Caco-2 (cell line): ENCODE data around the gene RBM42. TPM values are rescaled to one million over a fixed set of nuclear protein-coding genes. Genes with fewer than 3 reads are reported as not detected.

Experiments used
- Bru-seq: library from RNA; stranded (reverse); fragments of 400-500 nt; gene quantifications from one replicate; lab custom pipeline; 2021; lab: Mats Ljungman, UMichigan
- BruChase-seq, 2 experiments: library from RNA; stranded (reverse); fragments of 400-500 nt; gene quantifications; one replicate each; lab custom pipeline; 2021; lab: Mats Ljungman, UMichigan
- BruUV-seq: library from RNA; stranded (reverse); fragments of 400-500 nt; replicated peaks from 2 replicates; lab custom pipeline; 2021; lab: Mats Ljungman, UMichigan
- CTCF ChIA-PET: fragments of 300-600 bp; sonication (Branson Sonifier 250); formaldehyde crosslinking; loops from one replicate; lab custom pipeline; 2022; ENCODE audit warnings: antibody characterized with exemption; lab: Charles Lee
- POLR2A ChIA-PET: fragments of 300-600 bp; sonication (Branson Sonifier 250); formaldehyde crosslinking; loops from one replicate; lab custom pipeline; 2022; ENCODE audit warnings: antibody characterized with exemption; lab: Charles Lee
- DNase-seq, 2 experiments: peaks; one replicate each; pipeline versions ENCODE4 v3.0.0 to v3.0.0-alpha.2; 2020 to 2022
- H3K27me3 ChIP-seq: replicated peaks from 2 replicates; pipeline ENCODE4 v1.6.0; 2011; ENCODE audit warnings: low read length; ENCODE audit not compliant: control insufficient read depth, insufficient read depth
- H3K36me3 ChIP-seq: 2 replicates; pipeline ENCODE4 v1.5.1; 2011; ENCODE audit warnings: low read length; ENCODE audit not compliant: control insufficient read depth, insufficient read depth
- H3K4me1 ChIP-seq: fragments of 250-450 bp; sonication (Bioruptor Pico); 2 replicates; pipeline ENCODE4 v1.5.1; 2020; ENCODE audit warnings: mild to moderate bottlenecking
- H3K4me3 ChIP-seq: 2 replicates; pipeline ENCODE4 v1.5.1; 2011; ENCODE audit warnings: low read depth, mild to moderate bottlenecking, control low read depth, low read length
- H3K9me3 ChIP-seq: fragments of 250-450 bp; sonication (Bioruptor Pico); 2 replicates; pipeline ENCODE4 v1.5.1; 2020; ENCODE audit warnings: mild to moderate bottlenecking, moderate library complexity
- H3K27ac Mint-ChIP-seq: one replicate; pipeline ENCODE4 v1.8.0; 2022; ENCODE audit warnings: mixed read lengths; ENCODE audit not compliant: unreplicated experiment
- H3K27me3 Mint-ChIP-seq: one replicate; pipeline ENCODE4 v1.8.0; 2022; ENCODE audit warnings: mixed read lengths; ENCODE audit not compliant: insufficient read depth, unreplicated experiment
- H3K36me3 Mint-ChIP-seq: one replicate; pipeline ENCODE4 v1.8.0; 2022; ENCODE audit warnings: mild to moderate bottlenecking, mixed read lengths; ENCODE audit not compliant: insufficient read depth, unreplicated experiment
- H3K4me1 Mint-ChIP-seq: one replicate; pipeline ENCODE4 v1.8.0; 2022; ENCODE audit warnings: low read depth, mixed read lengths; ENCODE audit not compliant: unreplicated experiment
- H3K4me3 Mint-ChIP-seq: one replicate; pipeline ENCODE4 v1.8.0; 2022; ENCODE audit warnings: mild to moderate bottlenecking, moderate library complexity, mixed read lengths; ENCODE audit not compliant: unreplicated experiment
- H3K9me3 Mint-ChIP-seq: one replicate; pipeline ENCODE4 v1.8.0; 2022; ENCODE audit warnings: mixed read lengths; ENCODE audit not compliant: unreplicated experiment
- CTCF ChIP-seq, 2 experiments: fragments of 200-600 bp in 1 of 2; IDR thresholded peaks; 1 replicate in 1 of 2; 2 replicates in 1 of 2; pipeline versions ENCODE4 v1.5.1 to v1.8.0; 2011 to 2022; ENCODE audit warnings: antibody characterized with exemption in 1 of 2, control low read depth in 1 of 2, inconsistent platforms in 1 of 2, low read depth in 1 of 2, low read length in 1 of 2, mild to moderate bottlenecking in 1 of 2, moderate library complexity in 1 of 2; ENCODE audit not compliant: insufficient read depth in 1 of 2, severe bottlenecking in 1 of 2, unreplicated experiment in 1 of 2
- intact Hi-C: fragments of 100-400 bp; cut with micrococcal nuclease; formaldehyde crosslinking; loops from one replicate; pipeline ENCODE4 v1.10.0; 2022; ENCODE audit not compliant: unreplicated experiment
- long read RNA-seq: library from polyadenylated mRNA; stranded (forward); transcript quantifications from one replicate; pipeline ENCODE4 v2.0.0, GENCODE V29; 2022
- total RNA-seq: library from RNA; stranded (reverse); gene quantifications from 2 replicates; pipeline ENCODE4 v1.2.3, GENCODE V29; 2022

RBM42 gene
- total RNA-seq (140 and 165 TPM in 2 replicates), Bru-seq, nascent RNA (percentile 71 among the genes with signal in this experiment), BruChase-seq, experiment 1, labeled RNA remaining after a 2-hour chase (percentile 71 among the genes with signal in this experiment), BruChase-seq, experiment 2, labeled RNA remaining after a 6-hour chase (percentile 88 among the genes with signal in this experiment)
- long read RNA-seq, transcript RBM42-205 (9 exons, 1,487 nt), result minor isoform, 6 of 537 reads
- long read RNA-seq, transcript RBM42-201 (10 exons, 1,680 nt), result major isoform, 226 of 537 reads
- long read RNA-seq, transcript RBM42-202 (5 exons, 771 nt), result minor isoform, 15 of 537 reads
- long read RNA-seq, transcript RBM42-203 (9 exons, 1,609 nt), result minor isoform, 9 of 537 reads
- long read RNA-seq, partial matches to known transcripts, result 33 of 537 reads
- long read RNA-seq, other reads (novel, unspliced or antisense), result 248 of 537 reads

- POLR2A ChIA-PET, result interaction anchor here (1.0 kb wide), 1 partner anchor 19 kb away, joined by 3 read pairs; the partner anchor contains the start of gene COX6B1
- H3K27ac Mint-ChIP-seq, result peak within 1 kb of the TSS; percentile 100
- peak within 1 kb of the TSS; percentile 100 for H3K4me3 Mint-ChIP-seq
- CTCF ChIA-PET, result no interaction called here
- H3K27me3 Mint-ChIP-seq, result no peaks in the 10 kb centered on the region
- no peaks in the 10 kb centered on the region for H3K9me3 ChIP-seq
- no peaks in the 10 kb centered on the region for H3K27me3 ChIP-seq
- H3K9me3 Mint-ChIP-seq, result no peaks in the 10 kb centered on the region
- H3K4me1 Mint-ChIP-seq, result peaks cover 7% of the 10 kb centered on the region
- no peaks in the 10 kb centered on the region for H3K4me1 ChIP-seq
- peaks cover 60% of the 10 kb centered on the region for H3K36me3 Mint-ChIP-seq
- peaks cover 4% of the 10 kb centered on the region for H3K36me3 ChIP-seq
- intact Hi-C loops, result loop anchor here (1.0 to 5.0 kb wide), 4 partner anchors 15 to 81 kb away; partner anchors contain the start of genes COX6B1, HAUS5 and TMEM147
- no peak for TF ChIP-seq CTCF (IDR thresholded peaks at IDR 0.05; ENCODE audit: insufficient read depth in 1 of 2, low read depth in 1 of 2, low read length in 1 of 2, severe bottlenecking in 1 of 2, unreplicated experiment in 1 of 2)
- peak within 1 kb of the TSS; percentile 90 for H3K4me3 ChIP-seq
- BruUV-seq, result no TSS peak
- DNase-seq, result peak; percentile 99
Observed at GRCh38 chr19:35628565-35629331, at the start of gene RBM42. Gene RBM42 (plus strand): TSS chr19:35629036. CDS start chr19:35629154, 118 bp downstream.

GRCh38 chr19:35582760-35583159, 46.1 kb upstream of the RBM42 start:
- H3K27me3 ChIP-seq, result no peaks in the 10 kb centered on the region
- H3K36me3 ChIP-seq, result no peaks in the 10 kb centered on the region
- no peaks in the 10 kb centered on the region for H3K36me3 Mint-ChIP-seq
- peaks cover 12% of the 10 kb centered on the region for H3K27me3 Mint-ChIP-seq
- no peak overlapping the region for H3K27ac Mint-ChIP-seq
- no TSS peak for BruUV-seq
- H3K4me3 ChIP-seq, result no peak overlapping the region
- peaks cover 11% of the 10 kb centered on the region for H3K9me3 ChIP-seq
- intact Hi-C loops, result no loop called here
- H3K9me3 Mint-ChIP-seq, result no peaks in the 10 kb centered on the region
- no peak for DNase-seq
- no peaks in the 10 kb centered on the region for H3K4me1 ChIP-seq
- H3K4me1 Mint-ChIP-seq, result no peaks in the 10 kb centered on the region
- no peak for TF ChIP-seq CTCF (IDR thresholded peaks at IDR 0.05; ENCODE audit: insufficient read depth in 1 of 2, low read depth in 1 of 2, low read length in 1 of 2, severe bottlenecking in 1 of 2, unreplicated experiment in 1 of 2)
- CTCF ChIA-PET, result interaction anchor here (0.7 kb wide), 1 partner anchor 165 kb away, joined by 5 read pairs; the partner anchor contains the start of gene LIN37
- H3K4me3 Mint-ChIP-seq, result no peak overlapping the region
- POLR2A ChIA-PET, result no interaction called here

GRCh38 chr19:35585848-35586247, 43.0 kb upstream of the RBM42 start, which contains the start of gene PMIS2:
Gene PMIS2 (plus strand): TSS chr19:35586173. CDS start chr19:35586260, 87 bp downstream.
- DNase-seq, result no peak
- H3K27me3 Mint-ChIP-seq, result peaks cover 12% of the 10 kb centered on the region

More at GRCh38 chr19:35585848-35586247, 43.0 kb upstream of the RBM42 start, which contains the start of gene PMIS2:
- ChIA-PET CTCF (no interaction called here), POLR2A (interaction anchor here (0.5 kb wide), 1 partner anchor 9 kb away, joined by 3 read pairs; no protein-coding TSS in a partner anchor)
- Histone ChIP-seq H3K27me3 (no peaks in the 10 kb centered on the region), H3K4me3 (no peak within 1 kb of the TSS), H3K9me3 (peaks cover 3% of the 10 kb centered on the region; the same call in 1 of the 2 replicates), H3K4me1 (no peaks in the 10 kb centered on the region), H3K36me3 (no peaks in the 10 kb centered on the region)
- Mint-ChIP-seq H3K9me3 (no peaks in the 10 kb centered on the region), H3K4me3 (no peak within 1 kb of the TSS), H3K36me3 (no peaks in the 10 kb centered on the region), H3K4me1 (no peaks in the 10 kb centered on the region), H3K27ac (no peak within 1 kb of the TSS)
- intact Hi-C loops, result no loop called here
- no TSS peak for BruUV-seq
- no peak for TF ChIP-seq CTCF (IDR thresholded peaks at IDR 0.05; ENCODE audit: insufficient read depth in 1 of 2, low read depth in 1 of 2, low read length in 1 of 2, severe bottlenecking in 1 of 2, unreplicated experiment in 1 of 2)
